ENCODE measurements around the gene RPL3. TPM values are rescaled to one million over a fixed set of nuclear protein-coding genes. Genes with fewer than 3 reads are reported as not detected.
"Not testable (repeated sequence)": the region's sequence is repeated elsewhere in the genome, so short reads cannot be mapped to it uniquely, and the experiment has no call there.

RPL3 gene
- 300 TPM for total RNA-seq
- long read RNA-seq, transcript RPL3-202 (9 exons, 1,289 nt): minor isoform, 24 of 613 reads
- long read RNA-seq, transcript RPL3-201 (10 exons, 1,442 nt): major isoform, 574 of 613 reads
- long read RNA-seq, partial matches to known transcripts: 4 of 613 reads
- long read RNA-seq, other reads (novel, unspliced or antisense): 11 of 613 reads

GRCh38 chr22:39319284-39320022, at the start of gene RPL3:
Gene RPL3, minus strand, starts transcription at chr22:39319623. Its CDS starts 26 bp downstream, at chr22:39319597.
- DNase-seq (peak; percentile 99), ATAC-seq (ENCODE audit: poor library complexity) (peak; percentile 93)
- intact Hi-C loops (cut with DNase I): no loop called here

- intact Hi-C loops (cut with DNase I): no loop called here
- no peak for DNase-seq
- no peak for ATAC-seq (ENCODE audit: poor library complexity)
Observed at GRCh38 chr22:39369186-39369585, 49.8 kb upstream of the RPL3 start.

- DNase-seq: no peak
- ATAC-seq (ENCODE audit: poor library complexity): no peak
- intact Hi-C loops (cut with DNase I): no loop called here
Observed at GRCh38 chr22:39368461-39368911, 49.1 kb upstream of the RPL3 start.

- DNase-seq (no peak), ATAC-seq (ENCODE audit: poor library complexity) (no peak)
- intact Hi-C loops (cut with DNase I): no loop called here
Observed at GRCh38 chr22:39367035-39367434, 47.6 kb upstream of the RPL3 start.

GRCh38 chr22:39365492-39365780, 46.0 kb upstream of the RPL3 start:
- intact Hi-C loops (cut with DNase I): no loop called here
- DNase-seq (no peak), ATAC-seq (ENCODE audit: poor library complexity) (no peak)

- DNase-seq (no peak), ATAC-seq (ENCODE audit: poor library complexity) (no peak)
- intact Hi-C loops (cut with DNase I): no loop called here
Observed at GRCh38 chr22:39364714-39365491, 45.5 kb upstream of the RPL3 start.

- peak; percentile 16 for ATAC-seq (ENCODE audit: poor library complexity)
- intact Hi-C loops (cut with DNase I): no loop called here
- no peak for DNase-seq
Observed at GRCh38 chr22:39363751-39364515, 44.5 kb upstream of the RPL3 start.

GRCh38 chr22:39362932-39363331, 43.5 kb upstream of the RPL3 start:
- ATAC-seq (ENCODE audit: poor library complexity) (no peak), DNase-seq (no peak)
- intact Hi-C loops (cut with DNase I): no loop called here

- ATAC-seq (ENCODE audit: poor library complexity): no peak
- peak; percentile 20 for DNase-seq
- intact Hi-C loops (cut with DNase I): no loop called here
Observed at GRCh38 chr22:39362271-39362670, 42.8 kb upstream of the RPL3 start.

- intact Hi-C loops (cut with DNase I): no loop called here
- DNase-seq: peak; percentile 8
Observed at GRCh38 chr22:39361496-39361895, 42.1 kb upstream of the RPL3 start.

GRCh38 chr22:39360674-39361413, 41.4 kb upstream of the RPL3 start:
- ATAC-seq (ENCODE audit: poor library complexity) (no peak), DNase-seq (peak; percentile 14)
- intact Hi-C loops (cut with DNase I): no loop called here

More at GRCh38 chr22:39361496-39361895, 42.1 kb upstream of the RPL3 start:
- ATAC-seq (ENCODE audit: poor library complexity): no peak

GRCh38 chr22:39360242-39360641, 40.8 kb upstream of the RPL3 start:
- peak; percentile 29 for DNase-seq
- no peak for ATAC-seq (ENCODE audit: poor library complexity)
- intact Hi-C loops (cut with DNase I): no loop called here

GRCh38 chr22:39359659-39360195, 40.3 kb upstream of the RPL3 start:
- DNase-seq: peak; percentile 13
- no peak for ATAC-seq (ENCODE audit: poor library complexity)
- intact Hi-C loops (cut with DNase I): no loop called here

GRCh38 chr22:39358197-39358596, 38.8 kb upstream of the RPL3 start:
- ATAC-seq (ENCODE audit: poor library complexity); DNase-seq; intact Hi-C loops (cut with DNase I): not testable (repeated sequence)

GRCh38 chr22:39357110-39358108, 38.0 kb upstream of the RPL3 start:
- intact Hi-C loops (cut with DNase I); ATAC-seq (ENCODE audit: poor library complexity); DNase-seq: not testable (repeated sequence)

- intact Hi-C loops (cut with DNase I): no loop called here
- DNase-seq (no peak), ATAC-seq (ENCODE audit: poor library complexity) (no peak)
Observed at GRCh38 chr22:39356464-39356863, 37.0 kb upstream of the RPL3 start.

- ATAC-seq (ENCODE audit: poor library complexity); intact Hi-C loops (cut with DNase I); DNase-seq: not testable (repeated sequence)
Observed at GRCh38 chr22:39355805-39356204, 36.4 kb upstream of the RPL3 start.
